ENCODE measurements around the gene CBLN3.

DNA sequence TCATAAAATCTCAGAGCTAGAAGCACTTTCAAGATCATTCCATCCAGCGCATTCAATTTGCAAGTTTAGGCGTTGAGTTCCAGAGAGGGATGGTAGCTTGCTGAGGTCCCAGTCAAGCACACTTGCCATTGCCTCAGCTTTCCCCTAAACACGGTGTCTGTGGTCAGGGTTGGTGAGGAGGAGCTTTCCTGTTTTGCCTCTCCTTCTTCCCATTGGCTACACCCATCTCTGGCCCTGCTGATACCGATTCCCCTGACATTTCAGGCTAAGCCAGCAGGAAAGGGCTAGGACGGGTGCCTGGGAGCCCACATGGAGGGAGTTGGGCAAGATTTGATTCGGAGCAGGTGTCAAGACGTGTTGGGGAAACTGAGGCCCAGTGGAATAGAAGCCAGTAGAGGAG lies 52.3 kb downstream of the CBLN3 start:
- TF ChIP-seq, protein P1, sequence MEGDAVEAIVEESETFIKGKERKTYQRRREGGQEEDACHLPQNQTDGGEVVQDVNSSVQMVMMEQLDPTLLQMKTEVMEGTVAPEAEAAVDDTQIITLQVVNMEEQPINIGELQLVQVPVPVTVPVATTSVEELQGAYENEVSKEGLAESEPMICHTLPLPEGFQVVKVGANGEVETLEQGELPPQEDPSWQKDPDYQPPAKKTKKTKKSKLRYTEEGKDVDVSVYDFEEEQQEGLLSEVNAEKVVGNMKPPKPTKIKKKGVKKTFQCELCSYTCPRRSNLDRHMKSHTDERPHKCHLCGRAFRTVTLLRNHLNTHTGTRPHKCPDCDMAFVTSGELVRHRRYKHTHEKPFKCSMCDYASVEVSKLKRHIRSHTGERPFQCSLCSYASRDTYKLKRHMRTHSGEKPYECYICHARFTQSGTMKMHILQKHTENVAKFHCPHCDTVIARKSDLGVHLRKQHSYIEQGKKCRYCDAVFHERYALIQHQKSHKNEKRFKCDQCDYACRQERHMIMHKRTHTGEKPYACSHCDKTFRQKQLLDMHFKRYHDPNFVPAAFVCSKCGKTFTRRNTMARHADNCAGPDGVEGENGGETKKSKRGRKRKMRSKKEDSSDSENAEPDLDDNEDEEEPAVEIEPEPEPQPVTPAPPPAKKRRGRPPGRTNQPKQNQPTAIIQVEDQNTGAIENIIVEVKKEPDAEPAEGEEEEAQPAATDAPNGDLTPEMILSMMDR (conservative IDR thresholded peaks at IDR 0.05; ENCODE audit: low read depth, low read length) = no peak
- no peak for TF ChIP-seq EZH2 (IDR thresholded peaks at IDR 0.05; ENCODE audit: low read length, unreplicated experiment)

All from PC-3 (cell line).